ENCODE data around the gene GGA1. TPM values are rescaled to one million over a fixed set of nuclear protein-coding genes. Genes with fewer than 3 reads are reported as not detected.

The GGA1 gene
- 10 to 100 TPM; 55.4 to 66.6 TPM for total RNA-seq

GRCh38 chr22:37608477-37609239 is at the start of gene GGA1:
TSS of gene GGA1 (plus strand) at chr22:37608834. CDS start at chr22:37608861, 27 bp downstream.
- DNase-seq (peak; percentile 99), ATAC-seq (peak; percentile 82)
- Mint-ChIP-seq H3K9me3 (ENCODE audit: low read depth) (no peaks in the 10 kb centered on the region), H3K4me3 (peak within 1 kb of the TSS; percentile 89), H3K27ac (peak within 1 kb of the TSS; percentile 99), H3K4me1 (peaks cover 51% of the 10 kb centered on the region), H3K36me3 (ENCODE audit: low read depth) (peaks cover 1% of the 10 kb centered on the region), H3K27me3 (no peaks in the 10 kb centered on the region)
- POLR2A ChIA-PET = interaction anchor here (0.6 to 1.9 kb wide), 7 partner anchors 16 to 370 kb away, joined by 3 to 16 read pairs (median 3); partner anchors contain the start of gene PDXP
- CTCF ChIA-PET = interaction anchor here (0.5 to 4.2 kb wide), 19 partner anchors 12 to 731 kb away, joined by 3 to 42 read pairs (median 4); partner anchors contain the start of genes PDXP and SH3BP1
- intact Hi-C loops (cut with DNase I, micrococcal nuclease) = loop anchor here (1.0 to 5.0 kb wide), 22 partner anchors 14 to 1544 kb away; partner anchors contain the start of genes ANKRD54 (in 1 of the 2), C22orf23 (in 1 of the 2), CBX7 (in 1 of the 2) and EIF3D (in 1 of the 2)

- intact Hi-C loops (cut with DNase I, micrococcal nuclease) = no loop called here
- peaks cover 13% of the 10 kb centered on the region for H3K4me1 Mint-ChIP-seq
- H3K9me3 Mint-ChIP-seq (ENCODE audit: low read depth) = no peaks in the 10 kb centered on the region
- H3K27me3 Mint-ChIP-seq = peaks cover 49% of the 10 kb centered on the region
- no peaks in the 10 kb centered on the region for H3K36me3 Mint-ChIP-seq (ENCODE audit: low read depth)
- no peak for DNase-seq
- ChIA-PET POLR2A (no interaction called here), CTCF (interaction anchor here (0.6 to 5.4 kb wide), 4 partner anchors 7 to 704 kb away, joined by 3 to 47 read pairs (median 4); no protein-coding TSS in a partner anchor)
- H3K27ac Mint-ChIP-seq = no peak overlapping the region
- H3K4me3 Mint-ChIP-seq = no peak overlapping the region
- ATAC-seq = no peak
Observed at GRCh38 chr22:37559521-37559900, 49.1 kb upstream of the GGA1 start.

GRCh38 chr22:37559901-37560607 is 48.6 kb upstream of the GGA1 start, which contains the start of gene CDC42EP1:
TSS of gene CDC42EP1 (plus strand) at chr22:37560480. CDS start at chr22:37566350, 5,870 bp downstream.
- Mint-ChIP-seq H3K27ac (no peak within 1 kb of the TSS), H3K27me3 (peaks cover 49% of the 10 kb centered on the region), H3K9me3 (ENCODE audit: low read depth) (no peaks in the 10 kb centered on the region), H3K4me1 (peaks cover 13% of the 10 kb centered on the region), H3K36me3 (ENCODE audit: low read depth) (no peaks in the 10 kb centered on the region), H3K4me3 (peak within 1 kb of the TSS; percentile 38)
- POLR2A ChIA-PET = no interaction called here
- DNase-seq (no peak), ATAC-seq (no peak)
- CTCF ChIA-PET = interaction anchor here (1.0 to 1.4 kb wide), 2 partner anchors 15 to 32 kb away, joined by 4 read pairs; no protein-coding TSS in a partner anchor
- intact Hi-C loops (cut with DNase I, micrococcal nuclease) = loop anchor here in 1 of 2 experiments (2.0 kb wide), 1 partner anchor 73 kb away; the partner anchor contains the start of gene MFNG

GRCh38 chr22:37560608-37561211 is 47.9 kb upstream of the GGA1 start:
- no peak for ATAC-seq
- H3K27ac Mint-ChIP-seq = no peak overlapping the region
- ChIA-PET POLR2A (no interaction called here), CTCF (interaction anchor here (1.3 to 10.2 kb wide), 6 partner anchors 8 to 47 kb away, joined by 4 to 302 read pairs (median 6); partner anchors contain the start of gene GGA1)
- peaks cover 49% of the 10 kb centered on the region for H3K27me3 Mint-ChIP-seq
- no peaks in the 10 kb centered on the region for H3K36me3 Mint-ChIP-seq (ENCODE audit: low read depth)
- intact Hi-C loops (cut with DNase I, micrococcal nuclease) = loop anchor here in 1 of 2 experiments (1.0 to 2.0 kb wide), 2 partner anchors 22 to 74 kb away; partner anchors contain the start of gene MFNG
- H3K4me3 Mint-ChIP-seq = peak overlapping the region; percentile 38
- H3K4me1 Mint-ChIP-seq = peaks cover 13% of the 10 kb centered on the region
- no peak for DNase-seq
- no peaks in the 10 kb centered on the region for H3K9me3 Mint-ChIP-seq (ENCODE audit: low read depth)

GRCh38 chr22:37561212-37562048 is 47.2 kb upstream of the GGA1 start:
- Mint-ChIP-seq H3K27me3 (peaks cover 45% of the 10 kb centered on the region), H3K4me3 (peak overlapping the region; percentile 57), H3K4me1 (peaks cover 20% of the 10 kb centered on the region), H3K36me3 (ENCODE audit: low read depth) (no peaks in the 10 kb centered on the region), H3K27ac (peak overlapping the region; percentile 51), H3K9me3 (ENCODE audit: low read depth) (no peaks in the 10 kb centered on the region)
- peak; percentile 71 for ATAC-seq
- ChIA-PET CTCF (interaction anchor here (0.5 to 10.2 kb wide), 15 partner anchors 9 to 841 kb away, joined by 3 to 302 read pairs (median 4); partner anchors contain the start of genes CYTH4 and GGA1), POLR2A (interaction anchor here (0.6 to 1.0 kb wide), 2 partner anchors 29 to 238 kb away, joined by 4 to 12 read pairs; no protein-coding TSS in a partner anchor)
- peak; percentile 92 for DNase-seq
- intact Hi-C loops (cut with DNase I, micrococcal nuclease) = loop anchor here in 1 of 2 experiments (1.0 to 2.0 kb wide), 2 partner anchors 23 to 75 kb away; partner anchors contain the start of gene MFNG

- H3K27ac Mint-ChIP-seq = peak overlapping the region; percentile 51
- H3K4me1 Mint-ChIP-seq = peaks cover 28% of the 10 kb centered on the region
- H3K4me3 Mint-ChIP-seq = peak overlapping the region; percentile 57
- ATAC-seq (no peak), DNase-seq (no peak)
- intact Hi-C loops (cut with DNase I, micrococcal nuclease) = no loop called here
- no peaks in the 10 kb centered on the region for H3K9me3 Mint-ChIP-seq (ENCODE audit: low read depth)
- ChIA-PET CTCF (interaction anchor here (0.5 to 10.2 kb wide), 19 partner anchors 8 to 842 kb away, joined by 3 to 302 read pairs (median 4); partner anchors contain the start of gene GGA1), POLR2A (interaction anchor here (0.7 to 1.0 kb wide), 2 partner anchors 28 to 291 kb away, joined by 4 to 12 read pairs; no protein-coding TSS in a partner anchor)
- H3K27me3 Mint-ChIP-seq = peaks cover 40% of the 10 kb centered on the region
- no peaks in the 10 kb centered on the region for H3K36me3 Mint-ChIP-seq (ENCODE audit: low read depth)
Observed at GRCh38 chr22:37562049-37562875, 46.4 kb upstream of the GGA1 start.

GRCh38 chr22:37563153-37564081 is 45.2 kb upstream of the GGA1 start:
- ATAC-seq (no peak), DNase-seq (no peak)
- POLR2A ChIA-PET = interaction anchor here (0.6 to 0.7 kb wide), 2 partner anchors 81 to 293 kb away, joined by 4 to 5 read pairs; no protein-coding TSS in a partner anchor
- H3K4me1 Mint-ChIP-seq = peaks cover 33% of the 10 kb centered on the region
- no peaks in the 10 kb centered on the region for H3K36me3 Mint-ChIP-seq (ENCODE audit: low read depth)
- CTCF ChIA-PET = interaction anchor here (0.7 to 10.2 kb wide), 10 partner anchors 10 to 91 kb away, joined by 3 to 302 read pairs (median 10); partner anchors contain the start of gene GGA1
- intact Hi-C loops (cut with DNase I, micrococcal nuclease) = no loop called here
- H3K4me3 Mint-ChIP-seq = no peak overlapping the region
- peaks cover 40% of the 10 kb centered on the region for H3K27me3 Mint-ChIP-seq
- no peaks in the 10 kb centered on the region for H3K9me3 Mint-ChIP-seq (ENCODE audit: low read depth)
- no peak overlapping the region for H3K27ac Mint-ChIP-seq

GRCh38 chr22:37564111-37564711 is 44.4 kb upstream of the GGA1 start:
- DNase-seq (no peak), ATAC-seq (no peak)
- H3K9me3 Mint-ChIP-seq (ENCODE audit: low read depth) = no peaks in the 10 kb centered on the region
- no peaks in the 10 kb centered on the region for H3K36me3 Mint-ChIP-seq (ENCODE audit: low read depth)
- H3K4me1 Mint-ChIP-seq = peaks cover 33% of the 10 kb centered on the region
- no peak overlapping the region for H3K27ac Mint-ChIP-seq
- ChIA-PET CTCF (interaction anchor here (0.6 to 10.2 kb wide), 10 partner anchors 7 to 92 kb away, joined by 3 to 302 read pairs (median 10); partner anchors contain the start of gene GGA1), POLR2A (no interaction called here)
- H3K27me3 Mint-ChIP-seq = peaks cover 37% of the 10 kb centered on the region
- intact Hi-C loops (cut with DNase I, micrococcal nuclease) = no loop called here
- H3K4me3 Mint-ChIP-seq = no peak overlapping the region

Data from activated CD4-positive, alpha-beta T cell treated with anti-CD3 and anti-CD28 coated beads for 36 hours (primary cell).